HepG2 (cell line): Measurements from ENCODE around the gene IQCB1. TPM values are rescaled to one million over a fixed set of nuclear protein-coding genes. Genes with fewer than 3 reads are reported as not detected.

Experiments used
- ATAC-seq: fragments of 200-7000 bp; cut with Tn5 transposase; 3 replicates; pipeline ENCODE4 v1.9.1; 2020; ENCODE audit warnings: mild to moderate bottlenecking, moderate library complexity
- BruUV-seq: library from RNA; stranded (reverse); fragments of 400-500 nt; replicated peaks from 2 replicates; lab custom pipeline; 2021; lab: Mats Ljungman, UMichigan
- CTCF ChIA-PET: fragments of 300-600 bp; formaldehyde crosslinking; extraction: SDS; loops from one replicate; lab custom pipeline; 2021; ENCODE audit warnings: low total read pairs, inconsistent platforms, low intra/inter-chr PET ratio; lab: Yijun Ruan, JAX
- POLR2A ChIA-PET: fragments of 350-600 bp; sonication (Branson Sonifier 250); formaldehyde crosslinking; loops from one replicate; lab custom pipeline; 2020; ENCODE audit warnings: antibody characterized with exemption, inconsistent platforms; lab: Yijun Ruan, JAX
- DNase-seq: peaks from one replicate; pipeline ENCODE4 v3.0.0-alpha.2; 2015; ENCODE audit warnings: low spot score
- FAIRE-seq: peaks from 3 replicates; lab custom pipeline; 2011; peaks lifted over from hg19 to GRCh38; lab: Jason Lieb, UNC
- H2AFZ ChIP-seq: one replicate; pipeline ENCODE4 v1.6.1; 2011; ENCODE audit warnings: low read length, inconsistent platforms
- H3K27ac ChIP-seq: fragments of 300-600 bp; 3 replicates; pipeline ENCODE4 v1.8.0; 2011; ENCODE audit warnings: mixed run types, mild to moderate bottlenecking, mixed read lengths, low read length, inconsistent platforms; ENCODE audit not compliant: insufficient read depth; ENCODE audit errors: extremely low read length
- H3K27me3 ChIP-seq, 2 experiments: fragments of 200-600 bp in 1 of 2; 2 replicates in 1 of 2; 3 replicates in 1 of 2; pipeline versions ENCODE4 v1.6.0 to v1.8.0; 2011; ENCODE audit warnings: low read length in 2 of 2, mild to moderate bottlenecking in 2 of 2, moderate library complexity in 2 of 2, inconsistent platforms in 1 of 2; ENCODE audit not compliant: insufficient read depth in 2 of 2, control insufficient read depth in 1 of 2
- H3K36me3 ChIP-seq, 2 experiments: fragments of 200-600 bp in 1 of 2; replicated peaks in 1 of 2; 2 replicates in 1 of 2; 3 replicates in 1 of 2; pipeline versions ENCODE4 v1.5.1 to v1.8.0; 2011; ENCODE audit warnings: low read length in 2 of 2, inconsistent platforms in 1 of 2; ENCODE audit not compliant: insufficient read depth in 2 of 2, control insufficient read depth in 1 of 2
- H3K4me1 ChIP-seq: 2 replicates; pipeline ENCODE4 v1.5.1; 2012; ENCODE audit warnings: low read length, inconsistent platforms; ENCODE audit not compliant: insufficient read depth
- H3K4me2 ChIP-seq: 2 replicates; pipeline ENCODE4 v1.6.0; 2011; ENCODE audit warnings: low read depth, low read length, inconsistent platforms
- H3K4me3 ChIP-seq, 3 experiments: fragments of 200-600 bp in 1 of 3; sonication (generic), shearing (Covaris generic) in 1 of 3; replicated peaks in 1 of 3; 2 replicates each; pipeline ENCODE4 v1.5.1; 2011 to 2016; ENCODE audit warnings: low read length in 3 of 3, inconsistent platforms in 2 of 3, low read depth in 2 of 3, mild to moderate bottlenecking in 2 of 3, control low read depth in 1 of 3, mixed read lengths in 1 of 3; ENCODE audit not compliant: insufficient read depth in 1 of 3
- H3K79me2 ChIP-seq: one replicate; pipeline ENCODE4 v1.6.1; 2011; ENCODE audit warnings: low read length, inconsistent platforms; ENCODE audit not compliant: insufficient read depth
- H3K9ac ChIP-seq: 2 replicates; pipeline ENCODE4 v1.6.0; 2011; ENCODE audit warnings: mild to moderate bottlenecking, low read depth, low read length, inconsistent platforms; ENCODE audit not compliant: insufficient read depth
- H3K9me3 ChIP-seq: 2 replicates; pipeline ENCODE4 v1.5.1; 2012; ENCODE audit warnings: mild to moderate bottlenecking, low read length
- H4K20me1 ChIP-seq: 2 replicates; pipeline ENCODE4 v1.6.0; 2011; ENCODE audit warnings: inconsistent platforms, mild to moderate bottlenecking, low read length, moderate library complexity; ENCODE audit not compliant: insufficient read depth
- ASH2L ChIP-seq: fragments of 300-600, 200-600 bp; sonication (generic); IDR thresholded peaks from 2 replicates; pipeline ENCODE4 v1.7.0; 2017; ENCODE audit warnings: low read depth, mild to moderate bottlenecking, moderate library complexity, mixed read lengths, low read length; ENCODE audit not compliant: insufficient read length
- EHMT2 ChIP-seq: fragments of 200-600 bp; sonication (generic); IDR thresholded peaks from 2 replicates; pipeline ENCODE4 v1.7.0; 2017; ENCODE audit warnings: antibody characterized with exemption, low read depth, low read length, borderline replicate concordance
- FOXK2 ChIP-seq: fragments of 450-650 bp; IDR thresholded peaks from 2 replicates; pipeline ENCODE4 v1.6.1; 2016
- GABPB1 ChIP-seq: IDR thresholded peaks from 2 replicates; pipeline ENCODE4 v1.6.1; 2016; ENCODE audit warnings: mild to moderate bottlenecking, missing genetic modification reagents, moderate library complexity, missing compliant biosample characterization
- GTF3A ChIP-seq: sonication (generic); formaldehyde crosslinking; conservative IDR thresholded peaks from 2 replicates; pipeline ENCODE4 v1.4.0; 2020; ENCODE audit warnings: mild to moderate bottlenecking, missing genetic modification reagents
- HNF4G ChIP-seq, 2 experiments: sonication (generic) in 1 of 2; formaldehyde crosslinking in 1 of 2; IDR thresholded peaks; 2 replicates each; pipeline versions ENCODE4 v1.4.0 to v1.6.1; 2011 to 2020; ENCODE audit warnings: borderline replicate concordance in 2 of 2, low read depth in 2 of 2, mild to moderate bottlenecking in 2 of 2, low read length in 1 of 2, missing genetic modification reagents in 1 of 2, moderate library complexity in 1 of 2
- HNRNPK ChIP-seq: fragments of 200-400 bp; formaldehyde crosslinking; IDR thresholded peaks from 2 replicates; pipeline ENCODE4 v1.6.1; 2018; ENCODE audit warnings: low read length, low read depth, moderate library complexity, mild to moderate bottlenecking; ENCODE audit not compliant: poor library complexity, severe bottlenecking
- IKZF5 ChIP-seq: IDR thresholded peaks from 2 replicates; pipeline ENCODE4 v1.6.1; 2018; ENCODE audit warnings: missing genetic modification reagents, mild to moderate bottlenecking, missing compliant biosample characterization
- MAFF ChIP-seq: IDR thresholded peaks from 2 replicates; pipeline ENCODE4 v1.6.1; 2011; ENCODE audit warnings: low read depth, low read length, improper control_type of control experiment
- MEIS2 ChIP-seq: sonication (generic); formaldehyde crosslinking; IDR thresholded peaks from 2 replicates; pipeline ENCODE4 v1.9.0; 2021; ENCODE audit warnings: mild to moderate bottlenecking, missing genetic modification reagents
- MLXIP ChIP-seq: sonication (generic); formaldehyde crosslinking; IDR thresholded peaks from 2 replicates; pipeline ENCODE4 v1.9.0; 2021; ENCODE audit warnings: missing genetic modification reagents, borderline replicate concordance
- SPEN ChIP-seq: sonication (generic); formaldehyde crosslinking; IDR thresholded peaks from 2 replicates; pipeline ENCODE4 v1.5.1; 2020; ENCODE audit warnings: low read depth, mild to moderate bottlenecking, missing genetic modification reagents
- ZNF792 ChIP-seq: IDR thresholded peaks from 2 replicates; pipeline ENCODE4 v1.6.1; 2016
- WGBS: methylation state at CpG from one replicate; pipeline ENCODE4 v1.1.6; 2017; ENCODE audit warnings: low lambda C conversion rate; 5-methylcytosine and 5-hydroxymethylcytosine counted together
- in situ Hi-C: cut with HindIII; loops from 2 replicates; pipeline ENCODE4 v1.10.0; 2017; ENCODE audit warnings: low pct_unique_long_range_greater_than_20kb; ENCODE audit not compliant: extremely low pct_ligation_motif_present
- intact Hi-C: fragments of 100-400 bp; cut with micrococcal nuclease; formaldehyde crosslinking; loops from one replicate; pipeline ENCODE4 v1.10.0; 2022; ENCODE audit not compliant: unreplicated experiment
- polyA plus RNA-seq, 8 experiments: library from polyadenylated mRNA; depleted of rRNA in 3 of 8; stranded (reverse) in 7 of 8; unstranded in 1 of 8; fragments of >200 nt; fragmentation: Illumina TruSeq in 4 of 8; extraction: Trizol in 4 of 8; gene quantifications; 2 replicates each; pipeline versions ENCODE4 v1.2.1 to v1.2.3, GENCODE V29; 2011 to 2016; ENCODE audit warnings: low read depth in 4 of 8, missing spikeins in 1 of 8, mixed read lengths in 1 of 8; ENCODE audit not compliant: insufficient read depth in 1 of 8
- total RNA-seq, 5 experiments: library from RNA; depleted of rRNA; stranded (reverse); fragments of >200 nt; fragmentation: Illumina TruSeq; extraction: Trizol; gene quantifications; 2 replicates each; pipeline ENCODE4 v1.2.3, GENCODE V29; 2016; ENCODE audit warnings: low read depth in 1 of 5

The IQCB1 gene
- total and polyA plus RNA-seq, 2 of the 13 experiments (the other 11 are each of a cell fraction or from before 2014, with no cell fraction given) = 18.0 to 41.4 TPM

- no TSS peak for BruUV-seq
- H3K9ac ChIP-seq = no peak overlapping the region
- no peaks in the 10 kb centered on the region for H3K27me3 ChIP-seq
- H3K4me1 ChIP-seq = no peaks in the 10 kb centered on the region
- in situ Hi-C loops (no loop called here), intact Hi-C loops (no loop called here)
- POLR2A ChIA-PET = no interaction called here
- TF ChIP-seq ASH2L = no peak
- TF ChIP-seq GABPB1 = no peak
- peaks cover 1 to 28% of the 10 kb centered on the region in 2 experiments; a peak in 4 of 5 replicates for H3K36me3 ChIP-seq
- ATAC-seq (no peak), DNase-seq (no peak), FAIRE-seq (no peak)
- H3K4me3 ChIP-seq = no peak overlapping the region
- H3K27ac ChIP-seq = no peak overlapping the region
- H3K4me2 ChIP-seq = no peak overlapping the region
- H2AFZ ChIP-seq = no peak overlapping the region
- no peaks in the 10 kb centered on the region for H4K20me1 ChIP-seq
- H3K79me2 ChIP-seq = no peaks in the 10 kb centered on the region
- CTCF ChIA-PET = no interaction called here
- H3K9me3 ChIP-seq = no peaks in the 10 kb centered on the region
Measured at GRCh38 chr3:121800906-121801305, 34.0 kb downstream of the IQCB1 start.

DNA sequence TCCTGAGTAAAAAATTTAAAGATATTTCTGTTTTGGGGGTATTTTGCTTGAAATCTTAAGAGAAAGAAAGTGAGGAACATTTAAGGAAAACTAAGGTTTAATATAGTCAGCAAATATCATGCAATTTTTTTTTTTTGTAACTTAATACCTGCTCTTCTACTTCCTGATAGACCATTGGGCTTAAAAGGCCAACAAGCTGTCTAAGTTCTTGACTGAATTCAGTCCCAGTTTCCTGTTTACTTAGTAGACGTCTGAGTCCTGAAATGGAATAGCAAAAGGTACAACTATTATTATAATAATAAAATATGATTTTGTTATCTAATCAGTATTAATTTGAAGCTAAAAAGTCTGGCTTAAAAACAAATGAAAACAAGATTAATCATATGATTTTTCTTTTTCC is 37.9 kb downstream of the IQCB1 start:
- ATAC-seq (no peak), DNase-seq (no peak), FAIRE-seq (no peak)
- POLR2A ChIA-PET = no interaction called here
- Histone ChIP-seq H3K79me2 (no peaks in the 10 kb centered on the region), H3K9me3 (no peaks in the 10 kb centered on the region), H3K27ac (no peak overlapping the region), H2AFZ (no peak overlapping the region), H4K20me1 (no peaks in the 10 kb centered on the region), H3K4me2 (no peak overlapping the region), H3K36me3 (peaks cover 0 to 15% of the 10 kb centered on the region in 2 experiments; a peak in 2 of 5 replicates), H3K27me3 (no peaks in the 10 kb centered on the region; a peak in 1 of 5 replicates), H3K4me3 (no peak overlapping the region), H3K9ac (no peak overlapping the region), H3K4me1 (no peaks in the 10 kb centered on the region)
- TF ChIP-seq HNF4G (IDR thresholded peaks at IDR 0.05; ENCODE audit: borderline replicate concordance, low read depth, low read length) = no peak
- TF ChIP-seq HNF4G (CRISPR knock-in tag; IDR thresholded peaks at IDR 0.05; ENCODE audit: borderline replicate concordance, low read depth) = no peak
- TF ChIP-seq IKZF5 (CRISPR knock-in tag) = no peak
- TF ChIP-seq MAFF = no peak
- TF ChIP-seq SPEN = no peak
- TF ChIP-seq EHMT2 = no peak
- no peak for TF ChIP-seq GTF3A (CRISPR knock-in tag)
- TF ChIP-seq MEIS2 (CRISPR knock-in tag) = no peak
- TF ChIP-seq HNRNPK = no peak
- TF ChIP-seq FOXK2 = no peak
- TF ChIP-seq MLXIP (CRISPR knock-in tag) = no peak
- TF ChIP-seq ZNF792 (CRISPR knock-in tag) = no peak
- CTCF ChIA-PET = no interaction called here
- intact Hi-C loops = no loop called here
- 95% methylated on average over 1 of the region's 1 CpG for WGBS
- no TSS peak for BruUV-seq
- in situ Hi-C loops = no loop called here
